GM18909 (cell line): ENCODE results near the gene DRD2.

Experiments
- ATAC-seq: cut with Tn5 transposase; IDR thresholded peaks from one replicate; pipeline ENCODE4 v1.9.1; 2021; ENCODE audit warnings: mild to moderate bottlenecking; ENCODE audit not compliant: unreplicated experiment, poor library complexity

DRD2 gene

DNA sequence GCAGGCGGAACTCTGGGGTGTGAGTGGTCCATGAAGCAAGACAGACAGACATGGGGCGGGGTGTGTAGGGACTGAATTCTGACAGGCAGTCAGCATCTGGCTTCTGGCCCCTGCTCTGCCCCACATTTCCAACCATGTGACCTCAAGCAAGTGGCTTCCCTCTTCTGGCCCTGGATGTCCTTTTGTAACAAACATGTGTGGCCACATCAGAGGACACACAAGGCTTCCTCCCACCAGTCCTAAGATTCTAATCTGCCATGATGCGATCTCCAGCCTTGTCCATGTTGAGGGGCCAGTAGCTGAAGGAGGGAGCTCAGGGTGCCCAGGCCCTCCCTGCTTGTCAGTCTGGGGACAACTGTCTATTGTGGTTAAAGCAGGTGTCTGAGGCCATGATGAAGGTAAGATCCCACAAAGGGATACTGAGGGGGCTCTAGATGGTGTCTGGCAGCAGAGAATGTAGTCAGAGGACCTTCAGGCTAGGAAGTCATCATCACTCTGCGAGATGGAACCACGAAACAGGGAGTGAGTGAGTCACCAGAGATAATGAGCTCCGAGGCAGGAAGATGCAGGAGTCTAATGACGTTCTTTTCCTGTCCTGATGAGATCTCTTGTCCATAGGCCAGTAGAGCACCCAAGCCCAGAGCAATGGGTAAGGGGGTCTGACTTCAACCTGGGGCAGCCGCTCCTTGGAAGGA, 27.4 kb downstream of the DRD2 start:
- no peak for ATAC-seq

DNA sequence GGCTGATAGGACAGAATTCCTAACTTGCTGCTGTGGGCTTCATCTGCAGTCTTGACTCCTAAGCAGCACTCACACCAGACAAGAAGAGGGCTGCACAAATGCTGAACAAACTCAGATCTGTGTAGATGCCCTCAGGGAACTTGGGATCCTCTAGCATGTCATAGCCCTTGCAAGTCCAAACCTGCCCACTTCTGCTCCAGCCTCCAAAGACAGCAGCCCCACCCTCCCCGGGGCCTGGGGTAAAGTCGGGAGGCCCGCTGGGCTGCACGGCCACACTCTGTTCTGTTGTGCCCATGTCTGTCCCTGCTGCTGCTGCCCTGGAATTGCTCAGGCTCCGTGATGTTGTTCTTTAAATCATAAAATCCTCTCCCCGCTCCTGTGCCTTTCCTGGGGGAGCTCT, 28.3 kb downstream of the DRD2 start:
- ATAC-seq: no peak

DNA sequence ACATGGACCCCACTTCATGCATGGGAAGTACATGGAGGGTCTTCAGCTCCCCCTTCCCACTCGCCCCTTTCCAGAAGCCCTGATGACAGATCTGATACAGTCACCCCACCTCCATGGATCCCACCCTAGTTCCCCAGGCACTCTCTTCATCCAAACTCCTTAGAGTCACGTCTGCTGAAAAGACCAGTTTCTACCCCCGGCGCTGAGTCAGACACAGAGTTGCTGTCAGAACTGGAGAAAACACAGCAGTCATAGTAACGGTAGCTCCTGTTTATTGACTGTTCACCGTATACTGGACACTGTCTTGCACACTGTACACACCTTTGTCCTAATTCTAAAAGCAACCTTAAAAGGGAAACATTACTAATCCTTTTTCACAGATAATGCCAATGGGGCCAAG, 29.1 kb downstream of the DRD2 start:
- ATAC-seq: no peak

DNA sequence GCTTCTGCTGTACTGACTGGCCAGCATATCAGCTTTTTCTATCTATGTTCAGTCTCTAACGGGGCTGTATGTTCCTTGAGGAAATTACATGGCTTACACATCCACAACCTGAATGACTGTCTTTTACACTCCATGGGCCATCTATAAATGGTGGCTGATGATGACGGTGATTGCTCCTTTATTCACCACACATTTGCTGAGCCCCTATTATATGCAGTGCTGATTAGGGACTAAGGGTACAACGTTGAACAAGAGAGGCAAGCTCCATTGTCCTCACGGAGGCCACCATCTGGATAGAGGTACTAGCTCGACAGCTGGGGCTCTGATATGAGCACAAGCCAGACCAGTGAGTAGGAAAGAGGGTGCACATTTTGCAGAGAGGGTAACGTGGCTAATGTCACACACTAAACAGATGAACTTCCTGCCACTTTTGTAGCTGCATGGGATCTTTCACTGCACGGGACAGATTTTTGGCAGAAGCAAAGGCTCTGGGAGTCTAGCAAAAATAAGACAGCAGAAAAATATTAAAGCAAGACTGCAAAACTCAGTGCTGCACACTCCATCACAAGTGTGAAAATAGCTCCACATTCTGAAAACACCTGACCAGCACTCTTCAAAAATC, 30.6 kb downstream of the DRD2 start:
- ATAC-seq: no peak

DNA sequence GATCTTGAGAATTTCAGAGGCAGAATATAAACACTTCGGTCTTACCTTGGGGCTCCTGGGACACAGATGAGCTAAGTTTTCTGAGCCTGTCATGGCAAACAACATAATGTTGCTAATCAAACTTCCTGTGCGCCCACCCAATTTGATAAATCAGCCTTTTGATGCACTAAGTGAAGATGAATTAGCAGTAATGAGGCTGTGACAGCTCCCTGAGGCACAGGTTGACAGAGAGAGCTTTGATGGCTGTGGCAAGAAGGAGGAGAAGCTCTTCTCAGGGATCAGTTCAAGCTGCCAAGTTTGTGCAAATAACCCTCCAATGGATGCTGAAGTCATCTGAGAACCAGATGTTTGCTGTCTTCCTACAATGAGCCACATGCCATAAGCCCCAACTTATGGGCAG, 34.4 kb downstream of the DRD2 start:
- no peak for ATAC-seq

DNA sequence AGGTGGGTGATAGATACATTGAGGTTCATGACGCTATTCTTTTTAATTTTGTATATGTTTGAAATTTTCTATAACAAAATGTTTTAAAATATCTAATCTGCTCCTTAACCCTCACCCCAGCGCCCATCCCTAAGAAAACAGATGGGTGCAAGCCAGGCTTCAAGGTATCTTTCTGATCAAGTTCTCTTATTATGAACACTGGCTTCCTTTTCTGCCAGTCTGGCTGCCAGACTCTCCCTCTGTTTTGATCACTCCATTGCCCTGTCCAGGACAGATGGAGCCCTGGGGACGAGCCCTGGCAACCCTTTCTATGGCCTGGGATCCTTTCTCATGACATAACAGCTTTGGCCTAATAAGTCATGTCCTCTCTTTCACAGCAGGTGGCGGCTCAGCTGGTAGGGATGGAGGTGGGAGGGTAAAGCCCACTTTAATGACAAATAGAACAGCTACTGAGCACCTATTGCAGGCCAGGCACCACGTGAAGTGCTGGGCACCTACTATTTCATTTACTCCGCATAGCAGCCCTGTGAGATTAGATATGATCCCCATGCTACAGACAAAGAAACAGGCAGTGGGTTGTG, 38.4 kb downstream of the DRD2 start:
- ATAC-seq: no peak

DNA sequence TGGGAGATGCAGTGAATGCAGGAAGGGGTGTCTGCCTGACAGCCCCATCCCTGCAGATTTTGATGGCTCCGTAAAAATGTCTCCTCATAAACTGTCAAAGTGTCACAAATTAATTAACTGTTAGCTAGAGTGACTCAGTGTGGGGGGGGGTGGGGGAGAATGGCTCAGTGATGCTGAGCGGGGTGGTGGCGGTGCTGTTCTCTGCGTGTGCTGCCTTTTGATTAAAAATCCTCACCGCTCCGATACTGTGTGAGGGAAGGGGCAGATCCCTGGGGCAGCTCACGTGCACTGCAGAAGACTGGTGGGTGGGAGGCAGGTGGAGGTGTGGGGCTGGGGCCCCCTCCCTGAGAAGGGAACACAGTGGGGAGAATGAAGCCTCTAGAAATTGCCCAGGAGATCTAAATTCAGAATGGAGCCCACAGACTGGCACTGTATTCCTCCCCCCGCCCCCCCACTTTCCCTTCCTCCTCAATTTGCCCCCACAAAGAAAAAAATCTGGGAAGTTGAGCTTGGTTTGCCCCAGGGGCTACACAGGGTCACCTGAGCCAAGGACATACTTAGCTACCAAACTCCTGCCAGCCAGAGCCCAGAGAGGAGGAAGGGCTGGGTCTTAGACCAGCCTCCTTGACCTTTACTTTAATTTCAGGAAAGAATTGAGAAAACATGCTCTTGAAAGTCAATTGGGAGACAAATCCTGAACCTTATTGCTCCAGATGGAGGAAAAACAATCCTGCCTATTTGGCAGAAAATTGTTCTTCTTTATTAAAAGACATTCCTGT, 39.8 kb downstream of the DRD2 start:
- no peak for ATAC-seq

DNA sequence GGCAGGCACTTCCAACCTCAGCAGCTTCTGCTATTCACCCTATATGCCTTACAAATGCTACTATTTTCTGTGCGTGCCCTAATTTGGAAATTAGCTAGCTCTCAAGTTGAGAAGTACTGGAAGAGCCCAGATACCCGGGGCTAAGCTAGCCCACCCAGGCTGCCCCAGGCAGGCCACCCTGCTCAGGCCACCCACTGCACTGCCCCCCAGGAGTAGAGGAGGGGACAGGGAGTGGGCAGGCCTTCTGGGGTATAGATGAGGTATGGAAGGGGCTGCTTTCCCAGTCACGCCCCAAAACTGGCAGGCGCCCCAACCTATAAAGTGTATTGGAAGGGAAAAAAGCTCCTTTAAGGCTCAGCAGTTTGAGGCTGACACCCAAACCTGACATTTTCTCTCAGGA, 43.5 kb downstream of the DRD2 start:
- no peak for ATAC-seq

DNA sequence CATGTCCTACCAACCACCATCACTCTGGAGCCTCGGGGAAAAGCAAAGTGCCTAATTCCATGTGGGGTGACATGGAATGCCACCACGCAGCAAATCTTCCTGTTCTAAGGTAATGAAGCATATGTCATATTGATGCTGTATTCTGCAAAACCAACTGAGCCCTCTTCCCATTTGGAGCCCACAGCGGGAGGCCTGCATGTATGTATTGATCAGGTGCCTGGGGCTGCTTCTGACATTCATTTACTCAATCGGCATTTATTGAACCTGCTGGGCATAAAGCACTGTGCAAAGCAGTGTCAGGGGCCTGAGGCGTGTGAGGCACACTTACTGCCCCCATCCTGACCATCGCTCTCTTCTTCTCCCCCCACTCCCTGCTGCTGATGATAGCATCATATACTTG, 48.5 kb downstream of the DRD2 start:
- ATAC-seq: no peak

DNA sequence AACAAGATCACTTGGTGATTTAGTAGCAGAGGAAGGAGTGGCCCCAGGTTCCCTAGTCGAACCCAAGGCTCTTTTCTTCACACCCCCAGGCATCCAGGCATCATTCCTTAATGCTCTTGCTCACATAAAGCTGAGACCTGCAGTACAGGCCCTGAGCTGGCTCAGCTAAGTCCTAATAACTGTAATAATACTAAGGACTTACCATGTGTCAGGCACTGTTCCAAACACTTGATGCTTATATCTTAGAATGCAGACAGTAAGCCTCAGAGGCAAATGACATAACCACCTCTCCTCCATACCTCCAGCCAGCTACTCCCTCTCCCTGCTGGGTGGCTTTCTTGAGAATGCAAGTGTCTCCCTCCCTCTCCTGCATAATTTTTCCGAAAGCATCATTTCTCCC, 54.4 kb downstream of the DRD2 start:
- ATAC-seq: no peak

DNA sequence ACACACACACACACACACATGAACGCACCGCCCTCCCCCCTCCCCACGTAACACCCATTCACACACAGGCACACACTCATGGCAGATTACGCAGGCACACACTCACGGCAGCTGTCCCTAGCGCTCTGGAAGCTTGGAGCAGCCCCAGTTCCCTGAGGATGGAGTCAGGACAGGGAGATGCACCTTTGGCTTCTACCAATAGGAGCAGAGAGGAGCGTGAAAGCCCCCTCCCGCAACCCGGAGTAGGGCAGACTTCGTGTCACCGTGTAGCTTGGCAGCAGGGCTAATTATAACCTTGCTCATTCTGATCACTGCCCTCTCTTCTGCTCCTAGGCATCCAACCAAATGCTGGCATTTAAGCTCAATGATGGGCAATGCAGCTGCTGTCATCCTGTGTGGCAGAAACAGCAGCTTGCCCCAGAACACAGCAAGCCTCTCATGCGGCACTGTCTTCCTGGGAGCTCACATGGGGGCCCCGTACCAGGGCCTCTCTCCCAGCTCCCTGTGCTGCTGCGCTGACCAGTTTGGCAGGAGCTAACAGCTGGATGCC, 55.7 kb downstream of the DRD2 start:
- no peak for ATAC-seq

DNA sequence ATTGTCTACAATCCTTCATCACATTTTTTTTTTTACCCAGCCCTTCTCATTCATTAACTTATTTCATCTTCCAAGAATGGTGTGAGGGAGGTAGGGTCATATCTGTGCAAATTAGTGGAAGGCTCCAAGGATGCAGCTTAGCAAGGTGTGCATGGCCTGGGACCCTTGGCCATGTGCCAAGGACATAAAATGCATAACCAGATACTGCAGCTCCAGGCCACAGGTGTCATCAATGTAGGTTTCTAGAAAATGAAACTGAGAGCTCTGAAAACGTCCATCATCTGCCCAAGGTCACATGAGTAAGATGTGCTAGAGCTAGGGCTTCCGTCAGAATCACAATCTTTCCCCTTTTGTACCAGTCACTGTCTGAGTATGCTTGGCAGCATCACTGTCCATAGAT, 57.8 kb downstream of the DRD2 start:
- ATAC-seq: no peak

DNA sequence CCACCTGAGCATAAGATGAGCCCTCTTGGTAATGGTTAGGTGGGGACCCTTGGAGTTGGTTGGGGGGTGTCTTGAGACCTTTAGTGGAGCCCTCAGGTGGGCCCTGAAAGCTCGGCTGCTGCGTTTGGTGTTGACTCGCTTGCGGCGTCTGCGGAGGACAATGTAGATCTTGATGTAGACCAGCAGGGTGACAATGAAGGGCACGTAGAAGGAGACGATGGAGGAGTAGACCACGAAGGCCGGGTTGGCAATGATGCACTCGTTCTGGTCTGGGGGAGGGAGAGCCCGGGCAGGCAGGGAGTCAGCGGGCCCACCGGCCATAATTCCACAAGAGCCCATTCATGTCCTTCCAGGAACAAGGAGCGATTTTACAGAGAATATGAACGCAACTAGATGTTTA, 59.9 kb downstream of the DRD2 start:
- no peak for ATAC-seq

DNA sequence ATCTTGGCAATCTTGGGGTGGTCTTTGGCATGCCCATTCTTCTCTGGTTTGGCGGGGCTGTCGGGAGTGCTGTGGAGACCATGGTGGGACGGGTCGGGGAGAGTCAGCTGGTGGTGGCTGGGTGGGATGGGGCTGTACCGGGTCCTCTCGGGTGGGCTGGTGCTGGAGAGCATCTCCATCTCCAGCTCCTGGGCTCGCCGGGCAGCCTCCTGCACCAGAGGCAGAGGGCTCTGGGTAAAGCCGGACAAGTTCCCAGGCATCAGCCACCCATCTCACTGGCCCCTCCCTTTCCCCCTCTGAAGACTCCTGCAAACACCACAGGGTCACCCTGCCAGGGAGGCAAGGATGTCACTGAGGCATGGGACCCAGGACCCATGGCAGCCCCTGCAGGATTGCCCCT, 62.5 kb downstream of the DRD2 start:
- ATAC-seq: no peak

DNA sequence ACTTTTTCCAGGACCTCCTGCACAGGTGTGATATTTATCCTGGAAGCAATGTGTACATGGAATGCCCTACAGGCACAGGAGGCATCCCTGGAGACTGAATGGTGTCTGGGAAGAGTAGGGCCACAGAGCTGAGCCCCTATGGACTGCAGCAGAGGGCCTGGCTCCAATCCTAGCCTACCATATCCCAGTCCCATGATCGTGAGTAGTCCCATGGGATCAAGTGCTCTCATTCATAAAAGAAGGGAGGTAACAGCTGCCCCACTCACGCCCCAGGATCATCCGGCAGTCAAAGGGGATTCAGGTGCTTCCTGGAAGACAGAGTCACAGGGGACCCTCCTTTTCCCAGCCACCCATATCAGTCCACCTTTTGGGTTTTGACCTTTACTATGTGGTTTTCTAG, 63.7 kb downstream of the DRD2 start:
- ATAC-seq: no peak

DNA sequence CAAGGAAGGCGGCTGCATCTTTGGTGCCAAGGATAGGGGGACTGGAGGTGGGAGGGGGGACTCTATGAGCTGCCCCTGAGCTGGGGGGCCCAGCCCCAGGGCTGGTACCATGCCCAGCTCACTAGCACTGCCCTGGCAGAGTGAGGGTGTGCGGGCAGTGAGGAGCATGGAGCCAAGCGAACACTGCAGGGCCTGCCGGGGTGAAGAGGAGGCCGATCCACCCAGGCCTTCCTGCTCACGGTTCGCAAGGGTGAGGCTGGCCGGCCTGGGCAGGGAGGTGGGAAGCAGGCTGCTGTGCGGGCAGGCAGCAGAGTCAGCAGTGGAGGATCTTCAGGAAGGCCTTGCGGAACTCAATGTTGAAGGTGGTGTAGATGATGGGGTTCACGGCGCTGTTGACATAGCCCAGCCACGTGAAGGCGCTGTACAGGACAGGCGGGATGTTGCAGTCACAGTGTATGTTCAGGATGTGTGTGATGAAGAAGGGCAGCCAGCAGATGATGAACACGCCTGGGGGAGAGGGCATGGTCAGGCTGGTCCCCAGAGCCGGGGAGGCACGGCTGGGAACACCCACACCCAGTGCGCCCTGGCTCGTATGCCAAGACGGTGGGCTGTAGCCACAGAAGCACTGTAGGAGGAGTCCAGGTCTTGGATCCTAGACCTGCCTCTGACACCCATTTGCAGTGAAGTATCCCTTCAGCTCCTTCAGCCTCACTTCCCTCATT, 64.6 kb downstream of the DRD2 start:
- no peak for ATAC-seq

DNA sequence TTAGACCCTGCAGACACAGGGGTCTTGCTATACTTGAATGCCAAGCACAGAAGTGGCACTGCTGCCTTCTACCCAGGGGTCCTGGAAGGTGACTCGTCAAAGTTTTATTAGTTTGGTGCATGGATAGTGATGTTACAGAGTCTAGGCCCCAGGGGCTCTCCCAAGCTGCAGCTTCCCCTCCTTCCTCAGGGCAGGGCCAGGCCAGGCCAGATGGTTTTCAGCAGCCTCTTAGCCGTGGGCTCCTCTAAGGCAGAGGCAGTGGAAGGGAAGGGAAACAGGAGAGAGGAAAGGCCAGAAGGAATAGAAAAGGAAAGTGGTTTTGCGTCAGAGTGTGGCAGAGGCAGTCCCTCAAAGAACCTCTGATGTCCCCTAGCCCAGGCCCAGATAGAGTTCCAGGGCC, 65.7 kb downstream of the DRD2 start:
- no peak for ATAC-seq

DNA sequence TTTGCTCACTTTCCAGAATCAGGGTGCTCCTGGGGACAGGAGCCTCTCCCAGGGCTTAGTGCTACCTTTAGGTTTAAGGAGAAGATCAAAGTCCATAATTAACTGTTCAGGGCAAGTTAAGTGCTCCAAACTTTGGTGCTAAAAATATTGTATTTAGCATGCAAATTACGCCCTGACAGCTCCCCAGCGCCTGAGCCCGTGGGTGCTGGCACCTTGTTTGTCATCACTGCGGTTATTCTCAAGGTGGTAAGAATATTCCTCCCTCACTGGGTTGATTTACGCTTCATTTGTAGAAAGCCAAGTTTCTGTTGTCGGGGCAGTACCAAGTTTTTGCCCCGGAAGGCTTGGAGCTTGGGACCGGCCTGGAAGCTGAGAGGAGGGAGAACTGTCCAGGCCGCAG, 66.3 kb downstream of the DRD2 start:
- no peak for ATAC-seq

DNA sequence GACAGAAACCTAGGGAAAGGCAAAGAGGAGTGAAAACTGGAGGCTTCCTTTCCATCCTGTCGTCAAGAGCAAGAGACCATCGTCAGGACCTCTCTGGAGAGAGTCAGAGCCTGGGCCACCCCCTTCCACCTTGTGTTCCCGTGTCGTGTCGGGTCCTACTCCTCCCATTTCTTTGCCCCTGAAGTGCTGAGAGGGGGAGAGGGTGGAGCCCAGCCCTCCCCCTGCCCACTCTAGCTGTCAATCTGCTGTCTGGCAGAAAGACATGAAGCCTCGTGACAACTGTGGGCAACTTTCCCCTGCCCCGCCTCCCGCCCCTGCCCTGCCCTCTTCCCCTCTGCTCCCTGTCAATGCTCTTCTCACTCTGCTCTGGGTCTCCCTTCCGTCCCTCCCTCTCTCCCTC, 67.0 kb downstream of the DRD2 start:
- no peak for ATAC-seq

DNA sequence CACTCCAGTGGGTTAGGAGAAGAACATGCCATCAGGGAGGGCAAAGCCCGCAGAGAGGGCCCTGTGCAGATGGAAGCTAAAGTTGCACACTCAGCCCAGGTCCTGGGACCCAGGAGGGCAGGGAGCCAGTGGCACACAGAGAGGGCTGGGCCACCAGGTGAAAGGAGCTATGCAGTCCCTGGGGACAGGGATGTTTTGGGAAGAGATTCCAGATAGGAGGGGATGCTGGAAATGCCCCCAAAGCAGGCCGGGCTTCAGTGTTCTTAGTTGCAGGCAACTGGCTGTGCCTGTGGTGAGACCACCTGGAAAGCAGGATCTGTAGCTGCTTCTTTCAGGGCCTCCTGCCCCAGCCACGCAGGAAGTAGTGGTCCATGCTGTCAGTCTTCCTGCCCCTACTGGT, 68.0 kb downstream of the DRD2 start:
- no peak for ATAC-seq
